OCI-M2 (cell line): Measurements from ENCODE around the gene AUNIP.

Experiments
- DNase-seq: peaks from one replicate; lab custom pipeline; 2025; ENCODE audit not compliant: unreplicated experiment; lab: John Stamatoyannopoulos, UW

AUNIP gene

DNA sequence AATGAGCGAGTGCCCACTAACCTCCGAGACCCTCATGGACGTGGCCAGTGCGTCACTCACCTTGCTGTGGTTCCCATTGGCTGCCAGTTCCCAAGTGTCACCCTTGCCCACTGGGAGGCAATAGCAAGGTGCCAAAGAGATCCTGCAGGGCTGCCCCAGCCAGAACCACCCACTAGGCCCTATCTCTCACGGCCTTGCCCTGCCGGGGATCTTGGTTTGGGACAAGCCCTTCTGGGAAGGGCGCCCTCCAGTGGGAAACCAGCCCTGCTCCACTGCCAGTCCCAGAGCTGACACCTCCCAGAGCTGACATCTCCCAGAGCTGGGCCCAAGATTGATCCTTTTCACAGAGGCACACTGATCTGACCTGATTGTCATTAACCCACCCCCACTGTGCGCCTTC, 61.3 kb downstream of the AUNIP start:
- no peak for DNase-seq

DNA sequence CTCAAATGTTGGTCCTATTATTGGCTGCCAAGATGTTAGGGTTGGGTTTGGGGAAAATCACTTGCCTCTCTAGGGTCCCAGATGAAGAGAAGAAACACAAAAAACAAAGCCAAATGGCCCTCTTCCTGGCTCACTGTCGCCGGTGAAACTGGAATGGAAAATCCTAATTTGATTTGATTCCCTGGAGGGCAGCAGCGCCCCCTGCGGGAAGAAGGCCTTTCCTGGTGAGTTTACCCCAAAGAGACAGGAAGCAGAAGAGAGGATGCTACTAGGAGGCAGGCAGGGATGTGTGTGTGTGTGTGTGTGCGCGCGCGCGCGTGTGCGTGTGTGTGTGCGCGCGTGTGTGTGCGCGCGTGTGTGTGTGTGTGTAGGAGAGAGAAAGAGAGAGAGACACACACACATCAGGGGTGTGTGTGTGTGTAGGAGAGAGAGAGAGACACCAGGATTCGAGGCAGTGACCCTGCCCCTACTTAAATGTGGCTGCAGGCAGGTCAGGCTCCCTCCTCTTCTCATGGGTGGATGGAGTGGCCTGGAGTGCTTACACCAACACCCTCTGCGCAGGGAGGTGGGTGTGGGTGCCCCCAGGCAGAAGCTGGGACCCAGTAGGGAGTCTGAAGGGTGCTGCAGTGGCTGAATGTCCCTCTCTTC, 62.3 kb downstream of the AUNIP start:
- no peak for DNase-seq

DNA sequence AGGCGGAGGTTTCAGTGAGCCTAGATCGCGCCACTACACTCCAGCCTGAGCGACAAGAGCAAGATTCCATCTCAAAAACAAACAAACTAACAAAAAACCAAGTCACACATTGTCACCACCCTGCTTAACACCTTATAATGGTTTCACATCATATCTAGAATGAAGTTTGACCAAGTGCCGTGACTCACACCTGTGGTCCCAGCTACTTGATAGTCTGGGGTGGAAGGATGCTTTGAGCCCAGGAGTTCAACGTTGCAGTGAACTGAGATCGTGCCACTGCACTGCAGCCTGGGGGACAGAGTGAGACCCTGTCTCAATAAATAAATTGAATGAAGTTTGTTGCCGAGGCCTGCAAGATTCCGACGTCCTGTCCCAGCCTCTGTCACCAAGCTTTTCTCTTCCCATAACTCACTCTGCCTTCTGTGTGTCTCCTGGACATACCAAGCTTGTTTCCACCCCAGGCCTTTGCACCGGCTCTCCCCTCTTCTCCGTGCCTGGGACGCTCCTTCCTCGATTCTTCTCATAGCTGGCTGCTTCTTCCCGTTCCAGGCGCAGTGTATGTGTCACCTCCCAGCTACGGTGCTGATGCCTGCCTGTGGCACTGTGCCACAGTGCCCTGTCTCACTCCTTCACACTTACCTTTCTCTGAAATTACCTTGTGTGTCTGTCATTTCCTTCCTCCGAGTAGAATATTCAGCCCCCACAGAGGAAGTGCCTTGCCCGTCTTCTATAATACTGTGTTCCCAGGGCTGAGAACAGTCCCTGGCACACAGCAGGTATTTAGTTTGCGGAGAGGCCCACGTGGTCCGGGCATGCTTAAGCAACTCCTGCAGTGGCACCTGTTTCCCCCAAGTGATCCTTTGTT, 63.1 kb downstream of the AUNIP start:
- DNase-seq = no peak

DNA sequence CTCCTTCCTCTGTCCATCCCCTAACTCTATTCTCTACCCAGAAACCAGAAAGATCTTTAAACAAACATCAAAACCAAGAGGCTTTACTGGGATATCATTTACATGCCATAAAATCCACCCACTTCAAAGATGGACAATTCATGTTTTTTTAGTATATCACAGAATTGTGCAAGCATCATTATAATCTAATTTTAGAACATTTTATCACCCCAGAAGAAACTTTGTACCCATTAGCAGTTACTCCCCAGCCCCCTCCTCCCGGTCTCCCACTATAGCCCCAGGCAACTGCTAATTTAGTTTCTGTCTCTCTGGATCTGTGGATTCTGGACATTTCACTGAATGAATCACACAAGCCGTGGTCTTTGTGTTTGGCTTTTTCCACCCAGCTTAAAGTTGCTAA, 64.0 kb downstream of the AUNIP start:
- no peak for DNase-seq

DNA sequence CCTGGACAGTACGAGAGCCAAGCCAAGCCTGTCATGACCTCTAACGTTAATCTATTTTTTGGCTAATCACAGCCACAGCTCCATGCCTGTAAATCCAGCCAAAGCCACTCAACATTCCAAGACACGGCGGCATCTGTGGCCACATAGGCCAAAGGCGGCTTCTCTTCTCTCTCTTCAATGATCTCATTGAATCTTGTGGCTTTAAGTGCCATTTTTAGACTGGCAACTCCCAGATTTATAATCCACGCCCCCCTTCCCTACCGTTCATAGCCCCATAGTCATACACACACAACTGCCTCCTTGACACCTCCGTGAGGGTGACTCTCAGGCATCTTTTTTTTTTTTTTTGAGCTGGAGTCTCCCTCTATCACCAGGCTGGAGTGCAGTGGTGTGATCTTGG, 64.9 kb downstream of the AUNIP start:
- DNase-seq = no peak

DNA sequence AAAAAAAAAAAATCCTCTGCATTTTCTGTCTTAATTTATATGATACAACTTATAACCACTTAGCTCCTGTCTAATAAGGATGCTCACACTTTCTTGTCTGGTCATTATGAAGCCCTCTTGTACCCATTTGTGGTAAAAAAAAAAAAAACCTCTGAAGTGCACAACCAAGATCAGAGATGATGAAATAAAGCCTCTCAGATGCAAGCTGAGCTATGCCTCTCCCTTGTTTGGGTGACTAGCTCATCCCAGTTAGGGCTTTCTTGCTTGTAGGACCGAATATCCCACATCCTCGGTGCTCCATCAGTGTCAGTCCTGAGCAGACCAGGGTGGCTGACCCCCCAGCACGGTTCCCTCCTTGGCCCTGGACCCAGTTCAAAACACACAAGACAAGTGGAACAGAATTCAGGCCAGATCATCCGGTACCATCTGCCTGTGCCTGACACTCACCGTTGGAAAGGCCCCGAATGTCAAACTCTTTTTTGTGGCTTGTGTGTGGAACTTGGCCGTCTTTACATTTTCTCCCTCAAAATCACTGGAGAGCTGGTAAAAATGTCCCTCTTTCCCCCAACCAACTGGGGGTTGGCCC, 65.6 kb downstream of the AUNIP start:
- DNase-seq = no peak

DNA sequence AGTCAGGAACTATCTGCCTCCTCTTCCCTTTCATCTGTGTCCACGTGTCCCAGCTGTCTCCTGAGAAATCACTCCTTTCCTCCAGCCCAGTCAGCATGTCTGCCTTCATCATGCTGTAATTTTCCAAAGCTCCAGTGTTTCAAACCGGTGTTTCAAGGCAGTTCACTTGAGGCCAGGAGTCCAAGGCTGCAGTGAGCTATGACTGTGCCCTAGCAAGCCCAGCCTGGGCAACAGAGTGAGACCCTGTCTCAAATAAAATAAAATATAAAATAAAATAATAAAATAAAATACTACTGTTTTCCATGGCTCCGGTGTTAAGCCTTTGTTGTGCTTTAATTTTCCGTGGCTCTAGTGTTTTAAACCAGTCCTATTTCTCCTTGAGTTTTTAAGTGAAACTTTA, 67.1 kb downstream of the AUNIP start:
- no peak for DNase-seq

DNA sequence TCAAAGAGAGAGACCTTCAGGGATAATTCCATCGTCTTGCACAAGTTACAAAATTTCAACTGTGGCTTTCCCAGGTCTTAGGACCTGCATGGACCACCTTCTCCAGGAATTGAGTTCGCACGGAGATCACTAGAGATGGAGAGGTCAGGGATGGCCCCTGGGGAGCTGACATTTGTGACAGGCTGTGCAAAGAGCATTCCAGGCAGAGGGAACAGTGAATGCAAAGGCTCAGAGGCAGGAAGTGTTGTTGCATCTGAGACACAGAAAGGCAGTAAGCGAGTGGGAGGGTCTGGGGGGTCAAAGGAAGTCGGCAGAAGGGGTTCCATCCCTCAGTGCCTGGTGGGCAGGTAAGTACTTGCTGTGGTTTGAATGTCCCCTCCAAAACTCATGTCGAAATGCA, 68.8 kb downstream of the AUNIP start:
- DNase-seq = no peak

DNA sequence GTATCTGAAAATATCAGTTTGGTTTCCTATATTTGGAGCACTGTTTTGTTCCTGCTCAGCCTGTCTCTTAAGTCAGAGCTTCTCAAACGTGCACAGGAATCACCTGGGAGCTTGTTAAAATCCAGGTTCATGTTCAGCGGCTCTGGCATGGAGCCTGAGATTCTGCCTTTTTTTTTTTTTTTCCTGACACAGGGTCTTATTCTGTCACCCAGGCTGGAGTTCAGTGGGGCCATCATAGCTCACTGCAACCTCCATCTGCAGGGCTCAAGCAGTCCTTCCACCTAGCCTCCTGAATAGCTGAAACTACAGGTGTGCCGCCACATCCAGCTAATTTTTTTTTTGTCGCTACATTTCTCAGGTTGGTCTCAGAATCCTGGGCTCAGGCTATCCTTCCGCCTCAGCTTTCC, 71.5 kb downstream of the AUNIP start:
- no peak for DNase-seq

DNA sequence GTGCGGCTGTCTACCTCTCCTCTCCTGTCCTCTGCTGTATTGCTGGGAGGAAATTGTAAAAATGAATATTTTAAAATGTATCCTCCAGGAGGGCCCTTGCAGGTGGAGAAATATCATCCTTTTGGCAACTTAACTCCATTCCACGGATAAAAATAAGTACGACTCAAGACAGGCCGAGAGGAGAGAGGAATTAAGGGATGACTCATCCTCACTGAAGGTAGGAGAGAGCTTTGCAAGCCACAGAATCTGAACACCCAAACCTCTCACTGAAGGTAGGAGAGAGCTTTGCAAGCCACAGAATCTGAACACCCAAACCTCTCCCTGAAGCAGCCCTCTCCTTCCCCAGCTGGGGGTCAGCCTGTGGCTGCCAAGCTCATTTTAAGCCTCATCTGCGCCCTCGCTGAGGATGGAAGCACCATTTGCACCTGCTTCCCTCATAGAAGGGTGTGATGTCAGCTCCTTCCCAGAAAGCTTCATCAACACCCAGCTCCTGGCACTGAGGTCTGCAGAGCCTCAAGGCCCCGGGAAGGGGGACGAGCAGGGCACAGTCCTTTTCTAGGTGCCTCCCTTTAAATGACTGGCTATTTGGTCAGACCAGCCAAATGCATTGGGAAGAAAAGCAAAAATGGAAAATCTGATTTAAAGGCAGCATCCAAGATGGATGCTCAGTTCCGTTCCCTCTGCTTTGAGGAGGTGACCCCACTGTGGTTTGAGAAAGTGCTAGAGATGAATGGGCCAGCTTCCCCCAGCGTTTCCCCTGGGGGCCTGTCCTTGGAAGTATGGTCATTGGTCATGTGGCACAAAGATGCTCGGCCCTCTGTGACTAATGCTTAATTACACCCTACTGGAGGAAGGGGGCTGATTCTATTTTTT, 72.1 kb downstream of the AUNIP start:
- DNase-seq = no peak

DNA sequence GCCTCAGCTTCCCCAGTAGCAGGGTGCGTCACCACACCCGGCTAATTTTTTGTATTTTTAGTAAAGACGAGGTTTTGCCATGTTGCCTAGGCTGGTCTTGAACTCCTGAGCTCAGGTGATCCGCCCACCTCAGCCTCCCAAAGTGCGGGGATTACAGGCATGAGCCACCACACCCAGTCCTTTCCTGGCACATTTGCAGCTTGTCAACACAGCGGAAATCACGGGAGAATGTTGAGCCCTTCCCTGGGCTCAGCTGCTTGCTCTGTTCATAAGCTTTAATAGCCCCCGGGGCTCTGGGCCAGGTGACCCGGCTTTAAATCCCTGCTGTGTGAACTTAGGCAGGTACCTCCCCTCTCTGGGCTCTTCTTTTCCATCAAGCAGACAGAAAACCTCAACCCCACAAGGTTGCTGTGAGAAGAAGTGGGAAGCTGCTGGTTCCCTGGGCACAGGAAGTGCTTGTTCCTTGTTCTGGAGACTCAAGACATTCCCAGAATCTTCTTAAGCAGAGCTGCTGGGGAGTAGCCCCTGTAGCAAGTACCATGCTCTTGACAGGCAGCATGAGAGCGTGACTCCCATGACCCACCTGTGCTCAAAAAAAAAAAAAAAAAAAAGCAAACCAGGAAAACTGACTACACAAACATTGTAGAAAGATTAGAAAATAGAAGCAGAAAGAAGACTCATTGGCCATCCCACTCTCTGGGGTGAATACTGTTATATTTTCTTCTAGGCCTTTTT, 73.8 kb downstream of the AUNIP start:
- DNase-seq = no peak

DNA sequence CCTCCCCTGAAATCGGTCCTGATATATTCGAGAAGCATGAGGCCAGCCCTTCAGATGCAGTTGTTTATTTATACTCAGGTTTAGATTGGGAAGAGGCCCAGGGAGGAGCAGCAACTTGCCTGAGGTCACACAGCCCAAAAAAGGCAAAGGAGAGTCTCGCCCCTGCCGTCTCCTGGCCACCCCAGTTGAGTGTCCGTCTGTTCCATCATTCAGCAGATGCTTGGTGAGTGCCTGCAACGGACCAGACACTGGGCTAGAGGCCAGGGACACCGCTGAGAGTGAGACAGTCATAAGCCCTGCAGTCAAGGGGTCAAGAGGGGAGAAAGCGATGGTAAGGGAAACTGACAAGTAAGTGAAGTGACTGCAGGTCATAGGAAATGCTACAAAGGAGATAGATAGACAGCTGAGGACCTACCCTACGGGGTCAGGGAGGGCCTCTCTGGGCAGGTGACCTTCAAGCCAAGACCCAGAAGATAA, 74.6 kb downstream of the AUNIP start:
- DNase-seq = no peak
